ENCODE measurements around the gene NLRC3. TPM values are rescaled to one million over a fixed set of nuclear protein-coding genes. Genes with fewer than 3 reads are reported as not detected.

Gene NLRC3
- total RNA-seq, 1 donor from 2014 or later = 0.34 TPM

DNA sequence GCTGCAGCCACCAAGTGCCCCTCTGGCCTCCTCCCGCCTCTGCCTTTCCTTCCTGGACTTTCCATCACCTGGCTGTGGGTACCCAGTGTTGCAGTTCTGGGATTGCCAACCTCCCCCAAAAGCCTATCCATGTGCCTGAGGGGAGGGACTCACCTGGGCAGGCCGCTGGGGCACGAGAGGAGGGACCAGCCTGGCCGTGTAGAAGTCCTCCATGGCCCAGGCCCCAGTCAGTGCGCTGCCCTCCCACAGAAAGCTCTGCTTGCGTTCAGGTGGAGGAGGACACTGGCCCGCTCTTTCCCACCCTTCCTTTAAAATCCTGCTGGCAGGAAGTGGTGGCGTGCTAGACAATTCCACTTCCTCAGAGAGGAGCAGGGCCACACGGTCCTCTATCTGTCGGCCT, 20.0 kb upstream of the NLRC3 start:
- no peak for DNase-seq (ENCODE audit: extremely low spot score, unreplicated experiment)
- no peak overlapping the region for H3K4me3 Mint-ChIP-seq
- H3K27ac Mint-ChIP-seq = no peak overlapping the region
- H3K36me3 Mint-ChIP-seq = peaks cover 23% of the 10 kb centered on the region
- no peaks in the 10 kb centered on the region for H3K4me1 Mint-ChIP-seq (ENCODE audit: unreplicated experiment)
- H3K27me3 Mint-ChIP-seq = no peaks in the 10 kb centered on the region
- no peaks in the 10 kb centered on the region for H3K9me3 Mint-ChIP-seq
- TF ChIP-seq, protein P1, sequence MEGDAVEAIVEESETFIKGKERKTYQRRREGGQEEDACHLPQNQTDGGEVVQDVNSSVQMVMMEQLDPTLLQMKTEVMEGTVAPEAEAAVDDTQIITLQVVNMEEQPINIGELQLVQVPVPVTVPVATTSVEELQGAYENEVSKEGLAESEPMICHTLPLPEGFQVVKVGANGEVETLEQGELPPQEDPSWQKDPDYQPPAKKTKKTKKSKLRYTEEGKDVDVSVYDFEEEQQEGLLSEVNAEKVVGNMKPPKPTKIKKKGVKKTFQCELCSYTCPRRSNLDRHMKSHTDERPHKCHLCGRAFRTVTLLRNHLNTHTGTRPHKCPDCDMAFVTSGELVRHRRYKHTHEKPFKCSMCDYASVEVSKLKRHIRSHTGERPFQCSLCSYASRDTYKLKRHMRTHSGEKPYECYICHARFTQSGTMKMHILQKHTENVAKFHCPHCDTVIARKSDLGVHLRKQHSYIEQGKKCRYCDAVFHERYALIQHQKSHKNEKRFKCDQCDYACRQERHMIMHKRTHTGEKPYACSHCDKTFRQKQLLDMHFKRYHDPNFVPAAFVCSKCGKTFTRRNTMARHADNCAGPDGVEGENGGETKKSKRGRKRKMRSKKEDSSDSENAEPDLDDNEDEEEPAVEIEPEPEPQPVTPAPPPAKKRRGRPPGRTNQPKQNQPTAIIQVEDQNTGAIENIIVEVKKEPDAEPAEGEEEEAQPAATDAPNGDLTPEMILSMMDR (conservative IDR thresholded peaks at IDR 0.05) = no peak

DNA sequence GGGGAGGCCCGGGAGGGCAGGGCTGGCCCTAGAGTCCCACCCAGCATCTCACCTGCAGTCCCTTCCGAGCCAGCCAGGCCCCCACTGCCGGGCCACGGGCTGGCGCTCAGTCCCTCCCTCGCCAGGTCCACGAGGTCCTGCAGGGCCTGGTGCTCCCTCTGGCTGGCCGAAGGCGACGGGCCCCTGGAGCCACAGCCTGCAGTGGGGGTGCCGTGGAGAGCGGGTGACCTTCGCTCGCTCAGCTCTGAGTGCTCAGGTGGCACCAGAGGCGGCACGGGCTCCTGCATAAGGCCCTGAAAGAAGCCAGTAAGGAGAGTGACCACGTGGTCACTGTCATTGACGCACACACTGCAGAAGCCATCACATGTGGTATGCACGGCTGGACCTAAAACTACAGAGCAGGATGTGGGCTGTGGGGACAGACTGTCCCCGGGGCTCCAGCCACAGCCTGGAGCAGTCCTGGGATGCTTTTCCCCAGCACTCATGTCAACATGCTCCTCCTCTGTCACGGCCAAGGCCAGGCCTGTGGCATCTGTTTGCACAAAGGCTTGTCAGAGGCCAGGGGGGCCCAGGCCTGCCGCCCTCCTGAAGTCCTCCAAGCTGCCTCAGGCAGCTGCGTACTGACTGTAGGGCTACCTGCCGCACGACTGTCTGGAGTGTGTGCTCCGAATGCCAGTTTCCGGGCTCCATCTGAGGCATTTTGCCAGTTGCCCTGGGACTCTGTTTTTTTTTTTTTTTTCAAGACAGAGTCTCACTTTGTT, 19.1 kb upstream of the NLRC3 start:
- Mint-ChIP-seq H3K4me1 (ENCODE audit: unreplicated experiment) (no peaks in the 10 kb centered on the region), H3K36me3 (peaks cover 15% of the 10 kb centered on the region), H3K9me3 (no peaks in the 10 kb centered on the region), H3K27me3 (no peaks in the 10 kb centered on the region), H3K27ac (no peak overlapping the region), H3K4me3 (no peak overlapping the region)
- DNase-seq (ENCODE audit: extremely low spot score, unreplicated experiment) = no peak
- TF ChIP-seq, protein P1 (conservative IDR thresholded peaks at IDR 0.05) = no peak

DNA sequence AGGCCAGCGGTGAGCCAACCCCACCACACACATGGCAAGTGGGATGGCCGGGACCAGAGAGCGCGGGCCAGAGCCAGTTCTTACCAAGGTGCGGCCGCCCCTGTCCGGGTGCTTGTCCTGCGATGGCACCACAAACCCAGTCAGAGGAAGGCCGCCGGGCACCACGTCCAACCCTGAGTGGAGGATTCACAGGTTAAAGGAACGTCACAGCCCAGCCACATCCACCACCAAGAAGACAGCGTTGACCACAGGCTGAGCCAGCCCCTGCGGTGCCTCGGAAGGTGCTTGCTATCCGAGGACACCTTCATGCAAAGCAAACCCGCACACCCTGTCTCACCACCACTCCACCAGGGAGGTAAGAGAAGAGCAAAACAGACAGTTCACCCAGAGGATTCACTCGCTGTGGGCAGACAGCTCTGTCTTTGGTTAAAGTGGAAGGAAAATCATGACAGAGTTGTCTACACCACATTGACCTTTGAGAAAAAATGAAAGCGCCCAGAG, 18.4 kb upstream of the NLRC3 start:
- H3K36me3 Mint-ChIP-seq = peaks cover 9% of the 10 kb centered on the region
- TF ChIP-seq, protein P1 (conservative IDR thresholded peaks at IDR 0.05) = no peak
- no peaks in the 10 kb centered on the region for H3K9me3 Mint-ChIP-seq
- no peak overlapping the region for H3K27ac Mint-ChIP-seq
- no peak for DNase-seq (ENCODE audit: extremely low spot score, unreplicated experiment)
- H3K27me3 Mint-ChIP-seq = no peaks in the 10 kb centered on the region
- no peak overlapping the region for H3K4me3 Mint-ChIP-seq
- H3K4me1 Mint-ChIP-seq (ENCODE audit: unreplicated experiment) = no peaks in the 10 kb centered on the region

DNA sequence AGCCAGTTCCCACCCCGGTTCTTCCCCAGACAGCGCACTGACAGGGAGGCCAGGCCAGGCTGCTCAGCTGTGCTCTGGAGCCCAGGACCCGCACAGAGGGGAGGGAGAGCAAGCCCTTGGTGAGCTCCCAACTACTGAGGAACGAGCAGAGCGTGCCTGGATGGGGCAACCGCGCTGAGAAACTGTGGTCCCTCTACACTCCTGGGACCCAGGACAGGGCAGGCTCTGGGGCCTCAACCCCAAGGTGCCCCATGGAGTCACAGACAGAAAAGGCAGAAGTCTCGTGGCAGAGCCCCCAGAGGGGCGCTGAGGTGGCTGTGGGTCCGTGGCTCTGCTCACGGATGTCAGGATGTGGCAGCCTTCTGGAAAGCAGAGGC, 17.9 kb upstream of the NLRC3 start:
- no peak overlapping the region for H3K4me3 Mint-ChIP-seq
- H3K27ac Mint-ChIP-seq = no peak overlapping the region
- peaks cover 8% of the 10 kb centered on the region for H3K36me3 Mint-ChIP-seq
- H3K9me3 Mint-ChIP-seq = no peaks in the 10 kb centered on the region
- H3K4me1 Mint-ChIP-seq (ENCODE audit: unreplicated experiment) = no peaks in the 10 kb centered on the region
- no peaks in the 10 kb centered on the region for H3K27me3 Mint-ChIP-seq
- no peak for DNase-seq (ENCODE audit: extremely low spot score, unreplicated experiment)
- TF ChIP-seq, protein P1 (conservative IDR thresholded peaks at IDR 0.05) = no peak

DNA sequence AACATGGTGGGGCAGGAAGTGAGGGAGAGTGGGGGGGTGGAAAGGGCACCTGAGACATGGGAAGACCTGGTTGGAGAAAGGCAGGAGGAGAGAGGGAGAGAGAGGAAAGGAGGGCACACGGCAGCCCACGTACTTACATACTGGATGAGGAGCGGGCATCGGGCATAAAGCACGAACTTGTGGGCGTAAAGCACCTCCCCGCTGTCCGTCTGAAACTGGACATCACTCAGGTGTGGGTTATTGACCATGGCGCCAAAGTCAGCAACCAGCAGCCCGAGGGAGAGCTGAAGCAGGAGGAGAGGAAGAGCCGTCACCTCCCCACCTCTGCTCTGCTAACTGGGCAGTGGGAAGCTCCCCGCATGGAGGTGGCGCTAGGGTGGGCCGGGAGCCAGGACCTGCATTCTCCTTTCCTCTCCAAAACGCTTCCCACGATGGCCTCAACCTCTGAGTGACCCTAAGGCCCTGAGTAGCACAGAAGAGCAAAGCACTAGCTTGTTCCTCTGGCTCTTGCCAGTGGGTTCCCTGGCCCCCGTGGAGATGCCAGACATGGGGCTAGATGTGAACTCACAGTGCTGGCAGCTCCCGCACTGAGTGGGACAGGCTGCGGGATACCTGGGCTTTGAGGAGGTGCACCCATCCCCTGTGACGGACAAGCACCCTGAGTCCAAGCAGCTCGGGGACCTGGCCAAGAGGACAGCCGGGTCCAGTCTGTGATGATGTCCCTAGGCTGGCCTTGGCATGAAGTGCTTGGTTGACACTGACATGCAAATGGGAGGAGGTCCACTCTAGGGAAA, 17.3 kb upstream of the NLRC3 start:
- H3K4me1 Mint-ChIP-seq (ENCODE audit: unreplicated experiment) = no peaks in the 10 kb centered on the region
- H3K36me3 Mint-ChIP-seq = peaks cover 5% of the 10 kb centered on the region
- H3K4me3 Mint-ChIP-seq = no peak overlapping the region
- TF ChIP-seq, protein P1 (conservative IDR thresholded peaks at IDR 0.05) = no peak
- no peaks in the 10 kb centered on the region for H3K9me3 Mint-ChIP-seq
- DNase-seq (ENCODE audit: extremely low spot score, unreplicated experiment) = no peak
- no peaks in the 10 kb centered on the region for H3K27me3 Mint-ChIP-seq
- H3K27ac Mint-ChIP-seq = no peak overlapping the region
